Thyroid gland (tissue), 4 donors: ENCODE measurements around the gene VANGL2. TPM values are rescaled to one million over a fixed set of nuclear protein-coding genes. Genes with fewer than 3 reads are reported as not detected.

Experiments
- DNase-seq, 2 donors: peaks; one replicate each; pipeline ENCODE4 v3.0.0-alpha.2; 2019
- H3K27ac ChIP-seq, 3 donors: fragments of 200-600 bp; sonication (generic); 1 replicate in 2 of 3; 2 replicates in 1 of 3; pipeline ENCODE4 v1.5.1; 2016 to 2019; ENCODE audit warnings: mild to moderate bottlenecking in 1 of 3, moderate library complexity in 1 of 3
- H3K27me3 ChIP-seq: fragments of 200-600 bp; sonication (generic); one replicate; pipeline ENCODE4 v1.5.1; 2019
- H3K36me3 ChIP-seq, 2 donors: fragments of 200-600 bp; sonication (generic); one replicate each; pipeline ENCODE4 v1.5.1; 2016 to 2019
- H3K4me1 ChIP-seq, 2 donors: fragments of 200-600 bp; sonication (generic); one replicate each; pipeline ENCODE4 v1.5.1; 2017 to 2019
- H3K4me3 ChIP-seq, 3 donors: fragments of 200-600 bp; sonication (generic); replicated peaks in 1 of 3; 1 replicate in 2 of 3; 2 replicates in 1 of 3; pipeline ENCODE4 v1.5.1; 2016; ENCODE audit warnings: mild to moderate bottlenecking in 1 of 3
- H3K9me3 ChIP-seq: fragments of 200-600 bp; sonication (generic); one replicate; pipeline ENCODE4 v1.5.1; 2017
- POLR2A ChIP-seq, 2 donors: fragments of 450-650 bp; IDR thresholded peaks; one replicate each; pipeline ENCODE4 v1.6.1; 2017; ENCODE audit warnings: antibody characterized with exemption in 2 of 2, mild to moderate bottlenecking in 2 of 2, moderate library complexity in 1 of 2
- WGBS, 2 donors: methylation state at CpG; one replicate each; pipeline ENCODE4 v1.1.5; 2017; 5-methylcytosine and 5-hydroxymethylcytosine counted together
- intact Hi-C: fragments of 100-400 bp; cut with DNase I; formaldehyde crosslinking; loops from one replicate; pipeline ENCODE4 v1.15.1; 2023
- total RNA-seq, 4 donors: library from RNA; depleted of rRNA; stranded (reverse); fragments of >200 nt; gene quantifications; one replicate each; pipeline ENCODE4 v1.2.3, GENCODE V29; 2016
- TF ChIP-seq, protein P1 (sequence below), 6 experiments: fragments of 200-600 bp in 3 of 6; fragments of 450-650 bp in 3 of 6; sonication (generic) in 3 of 6; IDR thresholded peaks; one replicate each; pipeline ENCODE4 v1.5.1; 2016 to 2019; ENCODE audit warnings: antibody characterized with exemption in 6 of 6, mild to moderate bottlenecking in 2 of 6, inconsistent platforms in 1 of 6, moderate library complexity in 1 of 6

The VANGL2 gene
- total RNA-seq, 4 donors from 2014 or later: 5.8 to 28.5 (median 7.8) TPM

- WGBS, 2 donors: 73 to 90% methylated on average over 2 of the region's 2 CpGs
- Histone ChIP-seq H3K27me3 (no peaks in the 10 kb centered on the region), H3K36me3 (no peaks in the 10 kb centered on the region), H3K9me3 (no peaks in the 10 kb centered on the region), H3K4me1 (no peaks in the 10 kb centered on the region), H3K27ac (no peak overlapping the region), H3K4me3 (no peak overlapping the region)
- intact Hi-C loops: no loop called here
- no peak for TF ChIP-seq POLR2A (IDR thresholded peaks at IDR 0.05)
- TF ChIP-seq, protein P1, sequence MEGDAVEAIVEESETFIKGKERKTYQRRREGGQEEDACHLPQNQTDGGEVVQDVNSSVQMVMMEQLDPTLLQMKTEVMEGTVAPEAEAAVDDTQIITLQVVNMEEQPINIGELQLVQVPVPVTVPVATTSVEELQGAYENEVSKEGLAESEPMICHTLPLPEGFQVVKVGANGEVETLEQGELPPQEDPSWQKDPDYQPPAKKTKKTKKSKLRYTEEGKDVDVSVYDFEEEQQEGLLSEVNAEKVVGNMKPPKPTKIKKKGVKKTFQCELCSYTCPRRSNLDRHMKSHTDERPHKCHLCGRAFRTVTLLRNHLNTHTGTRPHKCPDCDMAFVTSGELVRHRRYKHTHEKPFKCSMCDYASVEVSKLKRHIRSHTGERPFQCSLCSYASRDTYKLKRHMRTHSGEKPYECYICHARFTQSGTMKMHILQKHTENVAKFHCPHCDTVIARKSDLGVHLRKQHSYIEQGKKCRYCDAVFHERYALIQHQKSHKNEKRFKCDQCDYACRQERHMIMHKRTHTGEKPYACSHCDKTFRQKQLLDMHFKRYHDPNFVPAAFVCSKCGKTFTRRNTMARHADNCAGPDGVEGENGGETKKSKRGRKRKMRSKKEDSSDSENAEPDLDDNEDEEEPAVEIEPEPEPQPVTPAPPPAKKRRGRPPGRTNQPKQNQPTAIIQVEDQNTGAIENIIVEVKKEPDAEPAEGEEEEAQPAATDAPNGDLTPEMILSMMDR (IDR thresholded peaks at IDR 0.05): no peak
- no peak for DNase-seq
Measured at GRCh38 chr1:160459687-160460086, 59.3 kb downstream of the VANGL2 start.

- Histone ChIP-seq H3K4me3 (no peak overlapping the region), H3K4me1 (no peaks in the 10 kb centered on the region), H3K27ac (no peak overlapping the region), H3K9me3 (no peaks in the 10 kb centered on the region), H3K27me3 (no peaks in the 10 kb centered on the region), H3K36me3 (no peaks in the 10 kb centered on the region)
- TF ChIP-seq POLR2A (IDR thresholded peaks at IDR 0.05): no peak
- 75 to 76% methylated on average over 5 of the region's 5 CpGs for WGBS, 2 donors
- intact Hi-C loops: no loop called here
- no peak for DNase-seq
Measured at GRCh38 chr1:160460214-160460642, 59.9 kb downstream of the VANGL2 start.

- WGBS, 2 donors: 70 to 75% methylated on average over 4 of the region's 4 CpGs
- no peaks in the 10 kb centered on the region for H3K4me1 ChIP-seq
- no peaks in the 10 kb centered on the region for H3K36me3 ChIP-seq
- H3K27me3 ChIP-seq: no peaks in the 10 kb centered on the region
- H3K27ac ChIP-seq: no peak overlapping the region
- DNase-seq: no peak
- H3K4me3 ChIP-seq: no peak overlapping the region
- intact Hi-C loops: no loop called here
- no peak for TF ChIP-seq POLR2A (IDR thresholded peaks at IDR 0.05)
- TF ChIP-seq, protein P1 (IDR thresholded peaks at IDR 0.05): no peak
- no peaks in the 10 kb centered on the region for H3K9me3 ChIP-seq
Measured at GRCh38 chr1:160460683-160461287, 60.4 kb downstream of the VANGL2 start.

DNA sequence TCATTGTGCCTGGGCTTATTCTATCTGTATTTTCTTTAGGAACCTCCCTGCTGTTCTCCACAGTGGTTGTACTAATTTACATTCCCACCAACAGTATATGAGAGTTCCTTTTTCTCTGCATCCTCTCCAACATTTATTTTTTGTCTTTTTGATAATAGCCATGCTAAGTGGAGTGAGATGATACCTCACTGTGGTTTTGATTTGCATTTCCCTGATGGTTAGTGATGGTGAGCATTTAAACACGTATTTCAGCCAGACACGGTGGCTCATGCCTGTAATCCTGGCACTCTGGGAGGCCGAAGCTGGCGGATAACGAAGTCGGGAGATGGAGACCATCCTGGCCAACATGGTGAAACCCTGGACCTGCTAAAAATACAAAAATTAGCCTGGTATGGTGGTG is 64.8 kb downstream of the VANGL2 start:
- Histone ChIP-seq H3K4me3 (no peak overlapping the region), H3K27me3 (no peaks in the 10 kb centered on the region), H3K9me3 (no peaks in the 10 kb centered on the region), H3K4me1 (no peaks in the 10 kb centered on the region), H3K27ac (no peak overlapping the region), H3K36me3 (no peaks in the 10 kb centered on the region)
- TF ChIP-seq POLR2A (IDR thresholded peaks at IDR 0.05): no peak
- no peak for DNase-seq
- intact Hi-C loops: no loop called here
- WGBS, 2 donors: 93 to 94% methylated on average over 6 of the region's 6 CpGs

DNA sequence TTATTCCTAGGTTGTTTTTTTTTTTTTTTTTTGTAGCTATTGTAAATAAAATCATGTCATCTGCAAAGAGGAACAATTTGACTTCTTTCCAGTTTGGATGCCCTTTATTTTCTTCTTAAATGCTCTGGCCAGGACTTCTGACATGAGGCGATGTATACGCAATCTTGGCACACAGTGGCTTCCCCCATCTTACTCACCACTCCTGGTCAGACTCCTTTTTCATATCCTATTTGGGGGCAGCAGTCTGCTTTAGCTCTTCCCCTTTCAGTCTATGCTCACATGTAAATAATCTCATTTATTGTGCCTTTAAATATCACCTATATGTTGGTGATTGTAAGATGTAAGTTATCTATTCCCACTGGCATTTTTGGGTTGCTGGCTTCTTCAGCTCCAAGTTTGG is 66.6 kb downstream of the VANGL2 start:
- H3K27ac ChIP-seq: no peak overlapping the region
- no peak overlapping the region for H3K4me3 ChIP-seq
- TF ChIP-seq, protein P1 (IDR thresholded peaks at IDR 0.05): no peak
- no peak for TF ChIP-seq POLR2A (IDR thresholded peaks at IDR 0.05)
- DNase-seq: no peak
- 89 to 94% methylated on average over 2 of the region's 2 CpGs for WGBS, 2 donors
- no peaks in the 10 kb centered on the region for H3K4me1 ChIP-seq
- intact Hi-C loops: no loop called here
- no peaks in the 10 kb centered on the region for H3K36me3 ChIP-seq
- H3K9me3 ChIP-seq: no peaks in the 10 kb centered on the region
- no peaks in the 10 kb centered on the region for H3K27me3 ChIP-seq

GRCh38 chr1:160467576-160467975 is 67.2 kb downstream of the VANGL2 start:
- no peaks in the 10 kb centered on the region for H3K36me3 ChIP-seq
- no peak overlapping the region for H3K27ac ChIP-seq
- no peaks in the 10 kb centered on the region for H3K27me3 ChIP-seq
- intact Hi-C loops: no loop called here
- H3K4me1 ChIP-seq: no peaks in the 10 kb centered on the region
- DNase-seq: no peak
- no peak overlapping the region for H3K4me3 ChIP-seq
- H3K9me3 ChIP-seq: no peaks in the 10 kb centered on the region
- TF ChIP-seq, protein P1 (IDR thresholded peaks at IDR 0.05): no peak
- TF ChIP-seq POLR2A (IDR thresholded peaks at IDR 0.05): no peak
